HEK293 (cell line): ENCODE measurements around the gene CXADR.

Experiments used
- CTCF ChIA-PET: fragments of 350-600 bp; formaldehyde crosslinking; extraction: SDS; loops from one replicate; lab custom pipeline; 2021; ENCODE audit warnings: antibody characterized with exemption; lab: Yijun Ruan, JAX
- POLR2A ChIA-PET: fragments of 300-600 bp; formaldehyde crosslinking; extraction: SDS; loops from one replicate; lab custom pipeline; 2020; ENCODE audit warnings: antibody characterized with exemption, inconsistent platforms; lab: Yijun Ruan, JAX
- H3K27ac ChIP-seq: fragments of 200-500 bp; sonication (Bioruptor generic); 2 replicates; pipeline ENCODE4 v1.5.1; 2014; ENCODE audit warnings: low read depth, low read length, control low read depth, inconsistent platforms; ENCODE audit errors: extremely low read depth
- H3K36me3 ChIP-seq, 2 experiments: fragments of 200-500 bp in 1 of 2; sonication (Bioruptor generic) in 1 of 2; 1 replicate in 1 of 2; 2 replicates in 1 of 2; pipeline ENCODE4 v1.5.1; 2014 to 2017; ENCODE audit warnings: inconsistent platforms in 2 of 2, low read length in 2 of 2; ENCODE audit not compliant: control insufficient read depth in 2 of 2, insufficient read depth in 1 of 2
- H3K4me1 ChIP-seq: fragments of 200-500 bp; sonication (Bioruptor generic); 2 replicates; pipeline ENCODE4 v1.5.1; 2014; ENCODE audit warnings: mild to moderate bottlenecking, low read length, inconsistent platforms; ENCODE audit not compliant: control insufficient read depth, insufficient read depth
- H3K4me3 ChIP-seq: 2 replicates; pipeline ENCODE4 v1.5.1; 2011; ENCODE audit warnings: low read depth, mild to moderate bottlenecking, control low read depth, low read length, moderate library complexity
- H3K9me3 ChIP-seq: fragments of 200-500 bp; sonication (Bioruptor generic); 2 replicates; pipeline ENCODE4 v1.5.1; 2014; ENCODE audit warnings: low read depth, low read length, inconsistent platforms; ENCODE audit not compliant: control insufficient read depth, insufficient read depth
- EGR2 ChIP-seq: fragments of 450-650 bp; formaldehyde crosslinking; IDR thresholded peaks from 2 replicates; pipeline ENCODE4 v1.5.1; 2016; ENCODE audit warnings: low read depth, missing biosample characterization, missing genetic modification characterization
- FEZF1 ChIP-seq: fragments of 450-650 bp; formaldehyde crosslinking; IDR thresholded peaks from 2 replicates; pipeline ENCODE4 v1.5.1; 2016; ENCODE audit warnings: missing biosample characterization, missing genetic modification characterization
- GFI1B ChIP-seq: fragments of 450-650 bp; formaldehyde crosslinking; IDR thresholded peaks from 2 replicates; pipeline ENCODE4 v1.5.1; 2016; ENCODE audit warnings: missing biosample characterization, missing genetic modification characterization
- GLI4 ChIP-seq: fragments of 450-650 bp; formaldehyde crosslinking; IDR thresholded peaks from 2 replicates; pipeline ENCODE4 v1.5.1; 2016; ENCODE audit warnings: missing biosample characterization, missing genetic modification characterization
- GLIS2 ChIP-seq: fragments of 450-650 bp; formaldehyde crosslinking; IDR thresholded peaks from 2 replicates; pipeline ENCODE4 v1.5.1; 2016; ENCODE audit warnings: missing biosample characterization, missing genetic modification characterization
- HOXA7 ChIP-seq: sonication (generic); formaldehyde crosslinking; IDR thresholded peaks from 2 replicates; pipeline ENCODE4 v1.8.1; 2022; ENCODE audit warnings: missing genetic modification reagents, borderline replicate concordance
- PRDM6 ChIP-seq: fragments of 450-650 bp; formaldehyde crosslinking; IDR thresholded peaks from 2 replicates; pipeline ENCODE4 v1.5.1; 2017; ENCODE audit warnings: missing biosample characterization, missing genetic modification characterization
- YY1 ChIP-seq: fragments of 450-650 bp; formaldehyde crosslinking; IDR thresholded peaks from 2 replicates; pipeline ENCODE4 v1.5.1; 2018; ENCODE audit warnings: missing biosample characterization, missing genetic modification characterization
- ZBTB1 ChIP-seq: fragments of 450-650 bp; formaldehyde crosslinking; IDR thresholded peaks from 2 replicates; pipeline ENCODE4 v1.5.1; 2016; ENCODE audit warnings: missing biosample characterization, missing genetic modification characterization
- ZBTB17 ChIP-seq: fragments of 450-650 bp; formaldehyde crosslinking; IDR thresholded peaks from 2 replicates; pipeline ENCODE4 v1.5.1; 2016; ENCODE audit warnings: missing biosample characterization, missing genetic modification characterization
- ZBTB7A ChIP-seq: fragments of 450-650 bp; formaldehyde crosslinking; IDR thresholded peaks from 2 replicates; pipeline ENCODE4 v1.5.1; 2016; ENCODE audit warnings: low read depth, missing biosample characterization, missing genetic modification characterization
- ZBTB8A ChIP-seq: fragments of 450-650 bp; formaldehyde crosslinking; IDR thresholded peaks from 2 replicates; pipeline ENCODE4 v1.5.1; 2016; ENCODE audit warnings: missing biosample characterization, missing genetic modification characterization
- ZFP37 ChIP-seq: fragments of 450-650 bp; formaldehyde crosslinking; IDR thresholded peaks from 2 replicates; pipeline ENCODE4 v1.5.1; 2016; ENCODE audit warnings: missing biosample characterization, missing genetic modification characterization
- ZNF146 ChIP-seq: fragments of 450-650 bp; formaldehyde crosslinking; IDR thresholded peaks from 2 replicates; pipeline ENCODE4 v1.5.1; 2016; ENCODE audit warnings: missing biosample characterization, missing genetic modification characterization
- ZNF2 ChIP-seq: fragments of 450-650 bp; formaldehyde crosslinking; IDR thresholded peaks from 2 replicates; pipeline ENCODE4 v1.5.1; 2016; ENCODE audit warnings: missing biosample characterization, missing genetic modification characterization
- ZNF221 ChIP-seq: fragments of 450-650 bp; formaldehyde crosslinking; IDR thresholded peaks from 2 replicates; pipeline ENCODE4 v1.5.1; 2017; ENCODE audit warnings: missing biosample characterization, missing genetic modification characterization, borderline replicate concordance
- ZNF335 ChIP-seq: fragments of 450-650 bp; formaldehyde crosslinking; conservative IDR thresholded peaks from 2 replicates; pipeline ENCODE4 v1.5.1; 2016; ENCODE audit warnings: missing biosample characterization, missing genetic modification characterization
- ZNF404 ChIP-seq: fragments of 450-650 bp; formaldehyde crosslinking; IDR thresholded peaks from 2 replicates; pipeline ENCODE4 v1.5.1; 2017; ENCODE audit warnings: missing biosample characterization, missing genetic modification characterization
- ZNF416 ChIP-seq: fragments of 450-650 bp; formaldehyde crosslinking; IDR thresholded peaks from 2 replicates; pipeline ENCODE4 v1.5.1; 2016; ENCODE audit warnings: missing biosample characterization, missing genetic modification characterization
- ZNF433 ChIP-seq: fragments of 450-650 bp; formaldehyde crosslinking; IDR thresholded peaks from 2 replicates; pipeline ENCODE4 v1.5.1; 2016; ENCODE audit warnings: missing biosample characterization, missing genetic modification characterization, low read depth
- ZNF510 ChIP-seq: fragments of 450-650 bp; formaldehyde crosslinking; IDR thresholded peaks from 2 replicates; pipeline ENCODE4 v1.5.1; 2018; ENCODE audit warnings: mild to moderate bottlenecking, missing genetic modification characterization, missing biosample characterization; ENCODE audit not compliant: insufficient replicate concordance
- ZNF521 ChIP-seq: fragments of 450-650 bp; formaldehyde crosslinking; IDR thresholded peaks from 2 replicates; pipeline ENCODE4 v1.5.1; 2017; ENCODE audit warnings: missing biosample characterization, mild to moderate bottlenecking, missing genetic modification characterization
- ZNF585B ChIP-seq: fragments of 450-650 bp; formaldehyde crosslinking; IDR thresholded peaks from 2 replicates; pipeline ENCODE4 v1.5.1; 2016; ENCODE audit warnings: missing biosample characterization, missing genetic modification characterization
- ZNF660 ChIP-seq: fragments of 450-650 bp; IDR thresholded peaks from 2 replicates; pipeline ENCODE4 v1.5.1; 2018; ENCODE audit warnings: missing biosample characterization, mild to moderate bottlenecking, missing genetic modification characterization
- ZNF747 ChIP-seq: fragments of 450-650 bp; formaldehyde crosslinking; IDR thresholded peaks from 2 replicates; pipeline ENCODE4 v1.5.1; 2016; ENCODE audit warnings: missing biosample characterization, missing genetic modification characterization
- ZNF768 ChIP-seq: fragments of 450-650 bp; formaldehyde crosslinking; IDR thresholded peaks from 2 replicates; pipeline ENCODE4 v1.5.1; 2018; ENCODE audit warnings: missing biosample characterization, mild to moderate bottlenecking, missing genetic modification characterization
- TF ChIP-seq, protein P1 (sequence below): fragments of 450-650 bp; formaldehyde crosslinking; IDR thresholded peaks from 2 replicates; pipeline ENCODE4 v1.5.1; 2016; ENCODE audit warnings: missing biosample characterization, missing genetic modification characterization
- TF ChIP-seq, protein P2 (sequence below): fragments of 450-650 bp; formaldehyde crosslinking; IDR thresholded peaks from 2 replicates; pipeline ENCODE4 v1.5.1; 2017; ENCODE audit warnings: missing biosample characterization, missing genetic modification characterization
- TF ChIP-seq, protein P3 (sequence below): fragments of 450-650 bp; formaldehyde crosslinking; optimal IDR thresholded peaks from 2 replicates; pipeline ENCODE3; 2016; ENCODE audit warnings: missing biosample characterization, mild to moderate bottlenecking, missing genetic modification characterization
- TF ChIP-seq, protein P4 (sequence below): fragments of 450-650 bp; formaldehyde crosslinking; IDR thresholded peaks from 2 replicates; pipeline ENCODE4 v1.5.1; 2017; ENCODE audit warnings: missing biosample characterization, mild to moderate bottlenecking, missing genetic modification characterization, moderate library complexity

CXADR gene

GRCh38 chr21:17513214-17514123 lies 626 bp downstream of the CXADR start:
- Histone ChIP-seq H3K4me1 (peaks cover 6% of the 10 kb centered on the region), H3K4me3 (peak overlapping the region; percentile 91), H3K27ac (peak overlapping the region; percentile 95), H3K9me3 (no peaks in the 10 kb centered on the region), H3K36me3 (no peaks in the 10 kb centered on the region; a peak in 1 of 3 replicates)
- ChIA-PET CTCF (interaction anchor here (0.6 to 3.7 kb wide), 10 partner anchors 11 to 310 kb away, joined by 3 to 28 read pairs (median 4); no protein-coding TSS in a partner anchor), POLR2A (interaction anchor here (0.8 to 1.9 kb wide), 9 partner anchors 11 to 98 kb away, joined by 3 to 8 read pairs (median 4); no protein-coding TSS in a partner anchor)
- TF ChIP-seq ZNF416 (tag by site-specific recombination): no peak
- TF ChIP-seq PRDM6: no peak
- TF ChIP-seq EGR2 (tag by site-specific recombination): no peak; the same call in 1 of the 2 replicates
- TF ChIP-seq, protein P1, sequence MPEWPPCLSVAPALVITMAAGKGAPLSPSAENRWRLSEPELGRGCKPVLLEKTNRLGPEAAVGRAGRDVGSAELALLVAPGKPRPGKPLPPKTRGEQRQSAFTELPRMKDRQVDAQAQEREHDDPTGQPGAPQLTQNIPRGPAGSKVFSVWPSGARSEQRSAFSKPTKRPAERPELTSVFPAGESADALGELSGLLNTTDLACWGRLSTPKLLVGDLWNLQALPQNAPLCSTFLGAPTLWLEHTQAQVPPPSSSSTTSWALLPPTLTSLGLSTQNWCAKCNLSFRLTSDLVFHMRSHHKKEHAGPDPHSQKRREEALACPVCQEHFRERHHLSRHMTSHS (tag by site-specific recombination): no peak
- TF ChIP-seq, protein P2, sequence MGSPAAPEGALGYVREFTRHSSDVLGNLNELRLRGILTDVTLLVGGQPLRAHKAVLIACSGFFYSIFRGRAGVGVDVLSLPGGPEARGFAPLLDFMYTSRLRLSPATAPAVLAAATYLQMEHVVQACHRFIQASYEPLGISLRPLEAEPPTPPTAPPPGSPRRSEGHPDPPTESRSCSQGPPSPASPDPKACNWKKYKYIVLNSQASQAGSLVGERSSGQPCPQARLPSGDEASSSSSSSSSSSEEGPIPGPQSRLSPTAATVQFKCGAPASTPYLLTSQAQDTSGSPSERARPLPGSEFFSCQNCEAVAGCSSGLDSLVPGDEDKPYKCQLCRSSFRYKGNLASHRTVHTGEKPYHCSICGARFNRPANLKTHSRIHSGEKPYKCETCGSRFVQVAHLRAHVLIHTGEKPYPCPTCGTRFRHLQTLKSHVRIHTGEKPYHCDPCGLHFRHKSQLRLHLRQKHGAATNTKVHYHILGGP (tag by site-specific recombination): no peak
- TF ChIP-seq, protein P3, sequence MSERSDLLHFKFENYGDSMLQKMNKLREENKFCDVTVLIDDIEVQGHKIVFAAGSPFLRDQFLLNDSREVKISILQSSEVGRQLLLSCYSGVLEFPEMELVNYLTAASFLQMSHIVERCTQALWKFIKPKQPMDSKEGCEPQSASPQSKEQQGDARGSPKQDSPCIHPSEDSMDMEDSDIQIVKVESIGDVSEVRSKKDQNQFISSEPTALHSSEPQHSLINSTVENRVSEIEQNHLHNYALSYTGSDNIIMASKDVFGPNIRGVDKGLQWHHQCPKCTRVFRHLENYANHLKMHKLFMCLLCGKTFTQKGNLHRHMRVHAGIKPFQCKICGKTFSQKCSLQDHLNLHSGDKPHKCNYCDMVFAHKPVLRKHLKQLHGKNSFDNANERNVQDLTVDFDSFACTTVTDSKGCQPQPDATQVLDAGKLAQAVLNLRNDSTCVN: peak; percentile 24
- 0 out of 2 replicates have a peak, but pooled peaks have one; percentile 58 for TF ChIP-seq HOXA7 (CRISPR knock-in tag)
- no peak for TF ChIP-seq ZNF521
- TF ChIP-seq ZNF221: no peak
- TF ChIP-seq ZNF335 (tag by site-specific recombination): 0 out of 2 replicates have a peak, but pooled peaks have one; percentile 33
- no peak for TF ChIP-seq GFI1B (tag by site-specific recombination)
- no peak for TF ChIP-seq ZNF585B (tag by site-specific recombination)
- TF ChIP-seq FEZF1 (tag by site-specific recombination): peak; percentile 78
- no peak for TF ChIP-seq ZNF510 (tag by site-specific recombination)
- TF ChIP-seq ZBTB7A (tag by site-specific recombination): no peak
- peak; percentile 27; the same call in 1 of the 2 replicates for TF ChIP-seq ZBTB8A (tag by site-specific recombination)
- no peak for TF ChIP-seq ZNF146
- no peak for TF ChIP-seq ZNF768 (tag by site-specific recombination)
- TF ChIP-seq ZNF404 (tag by site-specific recombination): no peak
- no peak for TF ChIP-seq ZNF660
- no peak for TF ChIP-seq YY1
- 0 out of 2 replicates have a peak, but pooled peaks have one; percentile 11 for TF ChIP-seq GLIS2
- no peak for TF ChIP-seq GLI4
- TF ChIP-seq, protein P4, sequence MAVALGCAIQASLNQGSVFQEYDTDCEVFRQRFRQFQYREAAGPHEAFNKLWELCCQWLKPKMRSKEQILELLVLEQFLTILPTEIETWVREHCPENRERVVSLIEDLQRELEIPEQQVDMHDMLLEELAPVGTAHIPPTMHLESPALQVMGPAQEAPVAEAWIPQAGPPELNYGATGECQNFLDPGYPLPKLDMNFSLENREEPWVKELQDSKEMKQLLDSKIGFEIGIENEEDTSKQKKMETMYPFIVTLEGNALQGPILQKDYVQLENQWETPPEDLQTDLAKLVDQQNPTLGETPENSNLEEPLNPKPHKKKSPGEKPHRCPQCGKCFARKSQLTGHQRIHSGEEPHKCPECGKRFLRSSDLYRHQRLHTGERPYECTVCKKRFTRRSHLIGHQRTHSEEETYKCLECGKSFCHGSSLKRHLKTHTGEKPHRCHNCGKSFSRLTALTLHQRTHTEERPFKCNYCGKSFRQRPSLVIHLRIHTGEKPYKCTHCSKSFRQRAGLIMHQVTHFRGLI (tag by site-specific recombination): peak; percentile 47; the same call in 1 of the 2 replicates
- no peak for TF ChIP-seq ZNF747 (tag by site-specific recombination)
- 0 out of 2 replicates have a peak, but pooled peaks have one; percentile 19 for TF ChIP-seq ZBTB17 (tag by site-specific recombination)
- TF ChIP-seq ZBTB1 (tag by site-specific recombination): no peak
- TF ChIP-seq ZNF433: no peak
- no peak for TF ChIP-seq ZNF2 (tag by site-specific recombination)
- peak; percentile 50; the same call in 1 of the 2 replicates for TF ChIP-seq ZFP37 (tag by site-specific recombination)
